Activated T-cell treated with anti-CD3 and anti-CD28 coated beads, Interleukin-2, amount 50 U/mL, for 72 hours (primary cell): ENCODE results near the gene MYH8. TPM values are rescaled to one million over a fixed set of nuclear protein-coding genes. Genes with fewer than 3 reads are reported as not detected.

Experiments
- ATAC-seq, 2 donors: fragments of 150-1000 bp; cut with Tn5 transposase; replicated peaks in 1 of 2; 2 replicates each; pipeline ENCODE4 v1.10.0; 2021; ENCODE audit warnings: moderate library complexity in 2 of 2, mild to moderate bottlenecking in 1 of 2
- DNase-seq, 2 donors: peaks; one replicate each; pipeline ENCODE4 v3.0.0; 2021 to 2022; ENCODE audit warnings: mixed read lengths in 1 of 2
- H3K27ac Mint-ChIP-seq: one replicate; pipeline ENCODE4 v1.8.0; 2022; ENCODE audit warnings: mild to moderate bottlenecking, moderate library complexity, mixed read lengths
- H3K27me3 Mint-ChIP-seq: one replicate; pipeline ENCODE4 v1.8.0; 2022; ENCODE audit warnings: low read depth, mixed read lengths
- H3K36me3 Mint-ChIP-seq, 2 donors: one replicate each; pipeline ENCODE4 v1.8.0; 2022; ENCODE audit warnings: mixed read lengths in 2 of 2, mild to moderate bottlenecking in 1 of 2; ENCODE audit not compliant: insufficient read depth in 2 of 2
- H3K4me1 Mint-ChIP-seq: one replicate; pipeline ENCODE4 v1.8.0; 2022; ENCODE audit warnings: low read depth, mixed read lengths
- H3K4me3 Mint-ChIP-seq, 2 donors: one replicate each; pipeline ENCODE4 v1.8.0; 2022; ENCODE audit warnings: mild to moderate bottlenecking in 2 of 2, mixed read lengths in 2 of 2, moderate library complexity in 2 of 2
- H3K9me3 Mint-ChIP-seq, 2 donors: one replicate each; pipeline ENCODE4 v1.8.0; 2022; ENCODE audit warnings: mixed read lengths in 2 of 2
- total RNA-seq, 2 donors: library from RNA; stranded (reverse); gene quantifications; one replicate each; pipeline ENCODE4 v1.2.3, GENCODE V29; 2022

MYH8 gene
- total RNA-seq, 2 donors from 2014 or later, result not detected

GRCh38 chr17:10368561-10368960 lies 53.2 kb downstream of the MYH8 start:
- Mint-ChIP-seq H3K36me3 (no peaks in the 10 kb centered on the region), H3K4me3 (no peak overlapping the region), H3K27ac (no peak overlapping the region), H3K27me3 (peaks cover 7% of the 10 kb centered on the region), H3K4me1 (no peaks in the 10 kb centered on the region), H3K9me3 (no peaks in the 10 kb centered on the region)
- ATAC-seq (no peak), DNase-seq (no peak)

- no peak for DNase-seq
- Mint-ChIP-seq H3K36me3 (no peaks in the 10 kb centered on the region), H3K27ac (no peak overlapping the region), H3K4me3 (no peak overlapping the region), H3K9me3 (no peaks in the 10 kb centered on the region), H3K4me1 (no peaks in the 10 kb centered on the region), H3K27me3 (no peaks in the 10 kb centered on the region)
- ATAC-seq, result no peak
Measured at GRCh38 chr17:10360578-10360977, 61.2 kb downstream of the MYH8 start.

GRCh38 chr17:10357768-10358167 lies 64.0 kb downstream of the MYH8 start:
- Mint-ChIP-seq H3K27ac (no peak overlapping the region), H3K36me3 (peaks cover 0 to 2% of the 10 kb centered on the region in 2 donors), H3K27me3 (no peaks in the 10 kb centered on the region), H3K9me3 (no peaks in the 10 kb centered on the region), H3K4me3 (no peak overlapping the region), H3K4me1 (no peaks in the 10 kb centered on the region)
- ATAC-seq (no peak), DNase-seq (peak; percentile 21 to 22)

- no peaks in the 10 kb centered on the region for H3K9me3 Mint-ChIP-seq
- peaks cover 0 to 2% of the 10 kb centered on the region in 2 donors for H3K36me3 Mint-ChIP-seq
- no peak for DNase-seq
- peaks cover 2% of the 10 kb centered on the region for H3K27me3 Mint-ChIP-seq
- no peak for ATAC-seq
- no peaks in the 10 kb centered on the region for H3K4me1 Mint-ChIP-seq
- H3K4me3 Mint-ChIP-seq, result no peak overlapping the region
- H3K27ac Mint-ChIP-seq, result no peak overlapping the region
Measured at GRCh38 chr17:10354651-10355050, 67.1 kb downstream of the MYH8 start.

GRCh38 chr17:10352893-10353292 lies 68.9 kb downstream of the MYH8 start:
- H3K27ac Mint-ChIP-seq, result no peak overlapping the region

GRCh38 chr17:10349403-10349802 lies 72.3 kb downstream of the MYH8 start:
- Mint-ChIP-seq H3K4me1 (no peaks in the 10 kb centered on the region), H3K36me3 (peaks cover 0 to 2% of the 10 kb centered on the region in 2 donors), H3K4me3 (no peak overlapping the region), H3K9me3 (no peaks in the 10 kb centered on the region), H3K27ac (no peak overlapping the region), H3K27me3 (peaks cover 7% of the 10 kb centered on the region)
- ATAC-seq, result no peak
- peak in 1 of 2 donors; percentile 4 for DNase-seq

More at GRCh38 chr17:10352893-10353292, 68.9 kb downstream of the MYH8 start:
- Mint-ChIP-seq H3K4me1 (no peaks in the 10 kb centered on the region), H3K4me3 (no peak overlapping the region), H3K9me3 (no peaks in the 10 kb centered on the region), H3K36me3 (peaks cover 0 to 2% of the 10 kb centered on the region in 2 donors), H3K27me3 (peaks cover 7% of the 10 kb centered on the region)
- DNase-seq (no peak), ATAC-seq (no peak)

GRCh38 chr17:10344816-10345215 lies 76.9 kb downstream of the MYH8 start:
- ATAC-seq (no peak), DNase-seq (no peak)
- Mint-ChIP-seq H3K4me3 (no peak overlapping the region), H3K9me3 (peaks cover 0 to 2% of the 10 kb centered on the region in 2 donors), H3K36me3 (no peaks in the 10 kb centered on the region), H3K4me1 (no peaks in the 10 kb centered on the region), H3K27ac (no peak overlapping the region), H3K27me3 (peaks cover 13% of the 10 kb centered on the region)

Other genes starting within 250 kb of the MYH8 start
- gene GAS7, start 223.3 kb downstream of the MYH8 start, total RNA-seq, result 1 to 10 TPM in 1 of 2 donors, under 1 TPM in 1; 0.72 to 1.3 TPM
- not detected for gene MYH13, start 48.9 kb downstream of the MYH8 start, total RNA-seq
- not detected for gene MYH4, start 47.6 kb upstream of the MYH8 start, total RNA-seq
- gene MYH1, start 96.6 kb upstream of the MYH8 start, total RNA-seq, result not detected
- not detected for gene MYH2, start 127.7 kb upstream of the MYH8 start, total RNA-seq
- gene MYH3, start 235.4 kb upstream of the MYH8 start, total RNA-seq, result 1 to 10 TPM; 4.6 to 5.4 TPM